ENCODE data around the gene CHRM1. TPM values are rescaled to one million over a fixed set of nuclear protein-coding genes. Genes with fewer than 3 reads are reported as not detected.

Gene CHRM1
- total RNA-seq, 1 experiment from 2014 or later = not detected

GRCh38 chr11:62934496-62934785 is 13.3 kb upstream of the CHRM1 start:
- no peak overlapping the region for H3K4me3 ChIP-seq (ENCODE audit: low read length)
- H3K4me1 ChIP-seq (ENCODE audit: insufficient read depth, low read length) = no peaks in the 10 kb centered on the region
- CTCF ChIA-PET = no interaction called here
- no peak overlapping the region for H3K9ac ChIP-seq (ENCODE audit: low read length)
- no peaks in the 10 kb centered on the region for H3K9me3 ChIP-seq (ENCODE audit: low read length)
- H3K27me3 ChIP-seq (ENCODE audit: low read length) = peaks cover 11% of the 10 kb centered on the region
- no peaks in the 10 kb centered on the region for H3K9me2 ChIP-seq (replicated peaks; ENCODE audit: low read length)
- intact Hi-C loops (cut with micrococcal nuclease) = no loop called here
- H4K20me1 ChIP-seq (ENCODE audit: low read length) = no peaks in the 10 kb centered on the region
- no peak for DNase-seq
- no peak overlapping the region for H3K27ac ChIP-seq (ENCODE audit: low read length)
- H3K79me2 ChIP-seq (ENCODE audit: low read length) = no peaks in the 10 kb centered on the region
- POLR2A ChIA-PET (ENCODE audit: unreplicated experiment) = no interaction called here
- TF ChIP-seq, protein P1, sequence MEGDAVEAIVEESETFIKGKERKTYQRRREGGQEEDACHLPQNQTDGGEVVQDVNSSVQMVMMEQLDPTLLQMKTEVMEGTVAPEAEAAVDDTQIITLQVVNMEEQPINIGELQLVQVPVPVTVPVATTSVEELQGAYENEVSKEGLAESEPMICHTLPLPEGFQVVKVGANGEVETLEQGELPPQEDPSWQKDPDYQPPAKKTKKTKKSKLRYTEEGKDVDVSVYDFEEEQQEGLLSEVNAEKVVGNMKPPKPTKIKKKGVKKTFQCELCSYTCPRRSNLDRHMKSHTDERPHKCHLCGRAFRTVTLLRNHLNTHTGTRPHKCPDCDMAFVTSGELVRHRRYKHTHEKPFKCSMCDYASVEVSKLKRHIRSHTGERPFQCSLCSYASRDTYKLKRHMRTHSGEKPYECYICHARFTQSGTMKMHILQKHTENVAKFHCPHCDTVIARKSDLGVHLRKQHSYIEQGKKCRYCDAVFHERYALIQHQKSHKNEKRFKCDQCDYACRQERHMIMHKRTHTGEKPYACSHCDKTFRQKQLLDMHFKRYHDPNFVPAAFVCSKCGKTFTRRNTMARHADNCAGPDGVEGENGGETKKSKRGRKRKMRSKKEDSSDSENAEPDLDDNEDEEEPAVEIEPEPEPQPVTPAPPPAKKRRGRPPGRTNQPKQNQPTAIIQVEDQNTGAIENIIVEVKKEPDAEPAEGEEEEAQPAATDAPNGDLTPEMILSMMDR (conservative IDR thresholded peaks at IDR 0.05; ENCODE audit: low read depth, low read length) = no peak
- TF ChIP-seq EZH2phosphoT487 (IDR thresholded peaks at IDR 0.05; ENCODE audit: borderline replicate concordance, low read length) (no peak), EZH2 (IDR thresholded peaks at IDR 0.05; ENCODE audit: low read length, unreplicated experiment) (no peak)
- no peak for ATAC-seq
- no peak overlapping the region for H3K4me2 ChIP-seq (ENCODE audit: low read length)
- no peak overlapping the region for H2AFZ ChIP-seq (ENCODE audit: low read length)
- H3K36me3 ChIP-seq (ENCODE audit: low read depth, low read length) = no peaks in the 10 kb centered on the region
- H3F3A ChIP-seq (ENCODE audit: low read length, unreplicated experiment) = no peaks in the 10 kb centered on the region
- BruUV-seq (replicated peaks) = no TSS peak

DNA sequence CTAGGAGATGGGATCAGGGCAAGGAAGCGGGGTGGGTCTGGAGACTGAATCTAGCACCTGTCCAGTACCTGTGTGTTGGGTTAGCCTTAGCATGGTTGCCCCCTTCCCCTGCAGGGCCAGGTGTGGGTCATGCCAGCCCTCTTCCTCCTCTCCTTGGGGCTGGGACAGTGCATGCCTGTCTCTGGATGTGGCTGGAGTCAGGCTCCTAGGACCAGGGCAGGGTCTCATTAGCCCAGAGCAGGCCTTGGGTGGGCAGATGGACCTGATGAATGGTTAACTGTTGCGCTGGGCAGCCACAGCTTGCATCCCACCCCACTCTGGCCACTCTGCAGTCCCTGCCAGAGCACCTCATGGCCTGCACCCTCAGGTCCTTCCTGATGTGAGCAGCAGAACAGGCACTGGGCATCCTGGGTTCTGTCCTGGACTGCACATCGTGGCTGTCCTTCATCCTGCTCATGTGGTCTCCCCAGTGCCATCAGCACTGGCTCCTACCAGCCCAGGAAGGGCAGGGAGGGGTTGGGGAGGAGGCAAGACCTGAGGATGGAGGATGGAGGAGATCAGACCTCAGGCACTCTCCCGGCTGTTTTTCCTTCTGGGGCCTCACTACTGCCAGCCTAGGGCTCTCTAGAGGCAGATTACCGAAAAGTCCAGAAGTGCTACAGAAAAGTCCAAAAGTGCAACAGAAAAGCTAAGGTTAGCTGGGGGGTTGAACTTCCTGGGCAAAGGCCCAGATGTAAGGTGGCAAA is 12.8 kb upstream of the CHRM1 start:
- no peak for TF ChIP-seq EZH2 (IDR thresholded peaks at IDR 0.05; ENCODE audit: low read length, unreplicated experiment)
- TF ChIP-seq, protein P1 (conservative IDR thresholded peaks at IDR 0.05; ENCODE audit: low read depth, low read length) = no peak
- no peak for TF ChIP-seq EZH2phosphoT487 (IDR thresholded peaks at IDR 0.05; ENCODE audit: borderline replicate concordance, low read length)
- Histone ChIP-seq H3K79me2 (ENCODE audit: low read length) (no peaks in the 10 kb centered on the region), H3K27ac (ENCODE audit: low read length) (no peak overlapping the region), H3K4me2 (ENCODE audit: low read length) (no peak overlapping the region), H3K9me2 (replicated peaks; ENCODE audit: low read length) (no peaks in the 10 kb centered on the region), H3K27me3 (ENCODE audit: low read length) (peaks cover 7% of the 10 kb centered on the region), H3K4me1 (ENCODE audit: insufficient read depth, low read length) (no peaks in the 10 kb centered on the region), H3K9me3 (ENCODE audit: low read length) (no peaks in the 10 kb centered on the region), H3K9ac (ENCODE audit: low read length) (no peak overlapping the region), H2AFZ (ENCODE audit: low read length) (no peak overlapping the region), H3K36me3 (ENCODE audit: low read depth, low read length) (no peaks in the 10 kb centered on the region), H3K4me3 (ENCODE audit: low read length) (no peak overlapping the region), H4K20me1 (ENCODE audit: low read length) (no peaks in the 10 kb centered on the region), H3F3A (ENCODE audit: low read length, unreplicated experiment) (no peaks in the 10 kb centered on the region)
- ATAC-seq (no peak), DNase-seq (no peak)
- BruUV-seq (replicated peaks) = no TSS peak
- POLR2A ChIA-PET (ENCODE audit: unreplicated experiment) = no interaction called here
- CTCF ChIA-PET = no interaction called here
- intact Hi-C loops (cut with micrococcal nuclease) = no loop called here

DNA sequence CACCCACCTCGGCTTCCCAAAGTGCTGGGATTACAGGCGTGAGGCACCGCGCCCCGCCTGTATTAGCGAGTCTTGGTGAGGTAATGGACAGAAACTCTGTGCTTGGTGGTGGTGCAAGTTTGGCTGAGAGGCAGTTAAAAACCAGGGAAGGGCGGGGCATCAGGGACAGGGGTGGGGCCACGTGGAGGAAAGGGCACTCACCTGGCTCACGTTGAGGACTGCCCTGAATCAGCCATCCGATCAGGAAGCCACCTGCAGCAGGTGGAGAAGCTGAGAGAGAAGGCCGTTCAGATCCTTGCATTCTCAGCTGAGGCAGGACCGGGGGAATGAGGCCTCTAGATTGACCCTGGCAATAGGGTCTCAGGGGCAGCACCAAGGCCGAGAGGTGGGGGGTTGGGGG is 12.1 kb upstream of the CHRM1 start:
- no peak overlapping the region for H3K4me2 ChIP-seq (ENCODE audit: low read length)
- H3K9me2 ChIP-seq (replicated peaks; ENCODE audit: low read length) = no peaks in the 10 kb centered on the region
- ChIA-PET CTCF (no interaction called here), POLR2A (ENCODE audit: unreplicated experiment) (no interaction called here)
- H3K9ac ChIP-seq (ENCODE audit: low read length) = no peak overlapping the region
- TF ChIP-seq EZH2phosphoT487 (IDR thresholded peaks at IDR 0.05; ENCODE audit: borderline replicate concordance, low read length) (no peak), EZH2 (IDR thresholded peaks at IDR 0.05; ENCODE audit: low read length, unreplicated experiment) (no peak)
- TF ChIP-seq, protein P1 (conservative IDR thresholded peaks at IDR 0.05; ENCODE audit: low read depth, low read length) = no peak
- H3K79me2 ChIP-seq (ENCODE audit: low read length) = no peaks in the 10 kb centered on the region
- no peaks in the 10 kb centered on the region for H3K9me3 ChIP-seq (ENCODE audit: low read length)
- no peak overlapping the region for H3K4me3 ChIP-seq (ENCODE audit: low read length)
- ATAC-seq (no peak), DNase-seq (no peak)
- H3F3A ChIP-seq (ENCODE audit: low read length, unreplicated experiment) = no peaks in the 10 kb centered on the region
- no peak overlapping the region for H2AFZ ChIP-seq (ENCODE audit: low read length)
- intact Hi-C loops (cut with micrococcal nuclease) = no loop called here
- peaks cover 8% of the 10 kb centered on the region; the same call in 1 of the 2 replicates for H3K27me3 ChIP-seq (ENCODE audit: low read length)
- no peak overlapping the region for H3K27ac ChIP-seq (ENCODE audit: low read length)
- BruUV-seq (replicated peaks) = no TSS peak
- H3K36me3 ChIP-seq (ENCODE audit: low read depth, low read length) = no peaks in the 10 kb centered on the region
- H4K20me1 ChIP-seq (ENCODE audit: low read length) = no peaks in the 10 kb centered on the region
- no peaks in the 10 kb centered on the region for H3K4me1 ChIP-seq (ENCODE audit: insufficient read depth, low read length)
